ENCODE data around the gene BCAP31.
"Not testable (repeated sequence)": the region's sequence is repeated elsewhere in the genome, so short reads cannot be mapped to it uniquely, and the experiment has no call there.

GRCh38 chrX:153742111-153742510 lies 17.9 kb upstream of the BCAP31 start:
- TF ChIP-seq CTCF (conservative IDR thresholded peaks at IDR 0.05; ENCODE audit: low read depth, low read length); EZH2 (IDR thresholded peaks at IDR 0.05; ENCODE audit: borderline replicate concordance, low read depth, low read length, poor library complexity, severe bottlenecking): not testable (repeated sequence)
